KMS-11 (cell line): Measurements from ENCODE around the gene CYTH3.

Experiments
- H2AFZ ChIP-seq: fragments of 200-600 bp; sonication (generic); 2 replicates; pipeline ENCODE4 v1.6.1; 2016; ENCODE audit warnings: antibody characterized with exemption, mixed run types, low read depth
- H3K27ac ChIP-seq: fragments of 200-600 bp; sonication (generic); 2 replicates; pipeline ENCODE4 v1.6.1; 2016; ENCODE audit warnings: mild to moderate bottlenecking, mixed run types
- H3K27me3 ChIP-seq: fragments of 200-600 bp; sonication (generic); 2 replicates; pipeline ENCODE4 v1.6.1; 2017; ENCODE audit warnings: mild to moderate bottlenecking, low read depth, mixed run types, moderate library complexity; ENCODE audit not compliant: insufficient read depth
- H3K36me3 ChIP-seq: fragments of 200-600 bp; sonication (generic); 2 replicates; pipeline ENCODE4 v1.6.1; 2017; ENCODE audit warnings: mild to moderate bottlenecking, mixed run types; ENCODE audit not compliant: insufficient read depth
- H3K4me1 ChIP-seq: fragments of 200-600 bp; sonication (generic); 2 replicates; pipeline ENCODE4 v1.6.1; 2016; ENCODE audit warnings: mild to moderate bottlenecking, low read depth, mixed run types; ENCODE audit not compliant: poor library complexity, severe bottlenecking
- H3K4me2 ChIP-seq: fragments of 200-600 bp; sonication (generic); 2 replicates; pipeline ENCODE4 v1.7.0; 2016; ENCODE audit warnings: mild to moderate bottlenecking, mixed run types
- H3K4me3 ChIP-seq: fragments of 200-600 bp; sonication (generic); IDR thresholded peaks from 2 replicates; pipeline ENCODE4 v1.6.1; 2017; ENCODE audit warnings: low read depth, low read length, mixed read lengths; ENCODE audit not compliant: insufficient read depth
- H3K79me2 ChIP-seq: fragments of 200-600 bp; sonication (generic); 2 replicates; pipeline ENCODE4 v1.6.1; 2016; ENCODE audit warnings: low read depth, mixed run types; ENCODE audit not compliant: insufficient read depth
- H3K9ac ChIP-seq: fragments of 200-600 bp; sonication (generic); 2 replicates; pipeline ENCODE4 v1.6.1; 2016; ENCODE audit warnings: mild to moderate bottlenecking, mixed run types
- H4K20me1 ChIP-seq: fragments of 200-600 bp; sonication (generic); 2 replicates; pipeline ENCODE4 v1.6.1; 2016; ENCODE audit warnings: mild to moderate bottlenecking, mixed run types; ENCODE audit not compliant: insufficient read depth
- CTCF ChIP-seq: fragments of 200-600 bp; sonication (generic); conservative IDR thresholded peaks from 2 replicates; pipeline ENCODE4 v1.6.1; 2017; ENCODE audit warnings: low read depth, mild to moderate bottlenecking, antibody characterized with exemption, low read length, moderate library complexity, mixed read lengths

Gene CYTH3

GRCh38 chr7:6169805-6170520 lies 102.5 kb downstream of the CYTH3 start:
- no peak overlapping the region for H3K4me3 ChIP-seq
- no peaks in the 10 kb centered on the region for H3K79me2 ChIP-seq
- no peak for TF ChIP-seq CTCF
- H3K27me3 ChIP-seq = no peaks in the 10 kb centered on the region
- H4K20me1 ChIP-seq = no peaks in the 10 kb centered on the region
- no peaks in the 10 kb centered on the region for H3K36me3 ChIP-seq
- no peak overlapping the region for H2AFZ ChIP-seq
- H3K4me1 ChIP-seq = no peaks in the 10 kb centered on the region
- no peak overlapping the region for H3K9ac ChIP-seq
- no peak overlapping the region for H3K4me2 ChIP-seq
- H3K27ac ChIP-seq = no peak overlapping the region

- no peak for TF ChIP-seq CTCF
- Histone ChIP-seq H3K9ac (no peak overlapping the region), H4K20me1 (no peaks in the 10 kb centered on the region), H3K4me2 (no peak overlapping the region), H3K4me3 (no peak overlapping the region), H3K4me1 (peaks cover 9% of the 10 kb centered on the region), H3K27me3 (no peaks in the 10 kb centered on the region), H3K79me2 (no peaks in the 10 kb centered on the region), H3K27ac (no peak overlapping the region), H2AFZ (no peak overlapping the region), H3K36me3 (no peaks in the 10 kb centered on the region)
Observed at GRCh38 chr7:6168477-6168868, 104.0 kb downstream of the CYTH3 start.

GRCh38 chr7:6167587-6168476 lies 104.6 kb downstream of the CYTH3 start:
- Histone ChIP-seq H3K4me1 (peaks cover 16% of the 10 kb centered on the region), H4K20me1 (no peaks in the 10 kb centered on the region), H3K27ac (no peak overlapping the region), H2AFZ (no peak overlapping the region), H3K79me2 (no peaks in the 10 kb centered on the region), H3K36me3 (no peaks in the 10 kb centered on the region), H3K4me2 (no peak overlapping the region), H3K9ac (no peak overlapping the region), H3K27me3 (no peaks in the 10 kb centered on the region), H3K4me3 (no peak overlapping the region)
- no peak for TF ChIP-seq CTCF

GRCh38 chr7:6167004-6167551 lies 105.3 kb downstream of the CYTH3 start:
- H3K4me2 ChIP-seq = no peak overlapping the region
- TF ChIP-seq CTCF = no peak
- H3K27me3 ChIP-seq = no peaks in the 10 kb centered on the region
- H3K36me3 ChIP-seq = no peaks in the 10 kb centered on the region
- H3K4me3 ChIP-seq = no peak overlapping the region
- no peaks in the 10 kb centered on the region for H3K79me2 ChIP-seq
- H3K9ac ChIP-seq = no peak overlapping the region
- peaks cover 23% of the 10 kb centered on the region for H3K4me1 ChIP-seq
- no peak overlapping the region for H3K27ac ChIP-seq
- H2AFZ ChIP-seq = no peak overlapping the region
- H4K20me1 ChIP-seq = no peaks in the 10 kb centered on the region
